Chondrocyte (in vitro differentiated cells): Measurements from ENCODE around the gene GMCL2. TPM values are rescaled to one million over a fixed set of nuclear protein-coding genes. Genes with fewer than 3 reads are reported as not detected.

Experiments
- DNase-seq: peaks from one replicate; pipeline ENCODE4 v3.0.0; 2021; ENCODE audit warnings: mixed read lengths, low spot score
- H3K27ac Mint-ChIP-seq: one replicate; pipeline ENCODE4 v1.8.0; 2021; ENCODE audit warnings: mild to moderate bottlenecking, moderate library complexity, mixed read lengths; ENCODE audit not compliant: unreplicated experiment
- H3K27me3 Mint-ChIP-seq: 2 replicates; pipeline ENCODE4 v1.8.0; 2021; ENCODE audit warnings: low read depth, mixed read lengths
- H3K36me3 Mint-ChIP-seq: 2 replicates; pipeline ENCODE4 v1.8.0; 2021; ENCODE audit warnings: low read depth, mixed read lengths
- H3K4me1 Mint-ChIP-seq: 2 replicates; pipeline ENCODE4 v1.8.0; 2021; ENCODE audit warnings: low read depth, mild to moderate bottlenecking, mixed read lengths
- H3K4me3 Mint-ChIP-seq: one replicate; pipeline ENCODE4 v1.8.0; 2021; ENCODE audit warnings: mild to moderate bottlenecking, moderate library complexity, mixed read lengths; ENCODE audit not compliant: unreplicated experiment
- H3K9me3 Mint-ChIP-seq: 2 replicates; pipeline ENCODE4 v1.8.0; 2021; ENCODE audit warnings: low read depth, mixed read lengths
- total RNA-seq: library from RNA; stranded (reverse); gene quantifications from 3 replicates; pipeline ENCODE4 v1.2.1, GENCODE V29; 2021
- TF ChIP-seq, protein P1 (sequence below): fragments of 200-600 bp; sonication (generic); IDR thresholded peaks from 2 replicates; pipeline ENCODE4 v1.5.0; 2021; ENCODE audit warnings: antibody characterized with exemption, mild to moderate bottlenecking, moderate library complexity

The GMCL2 gene
- total RNA-seq, 1 donor from 2014 or later = not detected

DNA sequence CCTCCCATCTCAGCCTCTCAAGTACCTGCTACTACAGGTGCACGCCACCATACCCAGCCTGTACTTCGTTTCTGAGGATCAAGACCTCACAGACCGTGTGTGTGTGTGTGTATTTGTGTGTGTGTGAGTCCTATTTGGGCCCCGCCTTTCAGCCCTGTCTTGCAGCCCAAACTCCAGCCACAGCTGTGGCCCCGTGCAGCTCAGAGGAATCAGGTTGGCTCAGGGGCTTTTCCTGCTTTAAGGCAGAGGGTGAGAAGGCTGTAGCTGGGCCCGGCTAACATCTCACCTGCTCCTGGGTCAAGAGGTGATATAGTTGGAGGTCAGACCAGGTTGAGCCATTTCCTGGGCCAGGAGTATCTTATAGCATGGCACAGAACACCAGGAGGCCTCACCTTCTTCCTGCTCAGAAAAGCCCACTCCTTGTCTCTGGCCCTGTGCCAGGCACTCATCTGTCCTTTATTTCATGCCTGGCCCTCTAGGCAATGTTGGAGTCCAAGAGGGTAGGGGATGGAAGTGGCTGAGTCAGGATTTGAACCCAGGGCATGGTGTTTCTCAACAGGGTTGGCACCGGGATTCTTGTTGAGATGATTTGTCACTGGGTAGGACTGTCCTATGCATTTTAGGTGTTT lies 47.1 kb upstream of the GMCL2 start:
- no peak overlapping the region for H3K4me3 Mint-ChIP-seq
- peaks cover 30% of the 10 kb centered on the region for H3K4me1 Mint-ChIP-seq
- H3K9me3 Mint-ChIP-seq = no peaks in the 10 kb centered on the region
- H3K27ac Mint-ChIP-seq = no peak overlapping the region
- TF ChIP-seq, protein P1, sequence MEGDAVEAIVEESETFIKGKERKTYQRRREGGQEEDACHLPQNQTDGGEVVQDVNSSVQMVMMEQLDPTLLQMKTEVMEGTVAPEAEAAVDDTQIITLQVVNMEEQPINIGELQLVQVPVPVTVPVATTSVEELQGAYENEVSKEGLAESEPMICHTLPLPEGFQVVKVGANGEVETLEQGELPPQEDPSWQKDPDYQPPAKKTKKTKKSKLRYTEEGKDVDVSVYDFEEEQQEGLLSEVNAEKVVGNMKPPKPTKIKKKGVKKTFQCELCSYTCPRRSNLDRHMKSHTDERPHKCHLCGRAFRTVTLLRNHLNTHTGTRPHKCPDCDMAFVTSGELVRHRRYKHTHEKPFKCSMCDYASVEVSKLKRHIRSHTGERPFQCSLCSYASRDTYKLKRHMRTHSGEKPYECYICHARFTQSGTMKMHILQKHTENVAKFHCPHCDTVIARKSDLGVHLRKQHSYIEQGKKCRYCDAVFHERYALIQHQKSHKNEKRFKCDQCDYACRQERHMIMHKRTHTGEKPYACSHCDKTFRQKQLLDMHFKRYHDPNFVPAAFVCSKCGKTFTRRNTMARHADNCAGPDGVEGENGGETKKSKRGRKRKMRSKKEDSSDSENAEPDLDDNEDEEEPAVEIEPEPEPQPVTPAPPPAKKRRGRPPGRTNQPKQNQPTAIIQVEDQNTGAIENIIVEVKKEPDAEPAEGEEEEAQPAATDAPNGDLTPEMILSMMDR = no peak
- peak; percentile 59 for DNase-seq
- H3K36me3 Mint-ChIP-seq = peaks cover 9% of the 10 kb centered on the region
- no peaks in the 10 kb centered on the region for H3K27me3 Mint-ChIP-seq

DNA sequence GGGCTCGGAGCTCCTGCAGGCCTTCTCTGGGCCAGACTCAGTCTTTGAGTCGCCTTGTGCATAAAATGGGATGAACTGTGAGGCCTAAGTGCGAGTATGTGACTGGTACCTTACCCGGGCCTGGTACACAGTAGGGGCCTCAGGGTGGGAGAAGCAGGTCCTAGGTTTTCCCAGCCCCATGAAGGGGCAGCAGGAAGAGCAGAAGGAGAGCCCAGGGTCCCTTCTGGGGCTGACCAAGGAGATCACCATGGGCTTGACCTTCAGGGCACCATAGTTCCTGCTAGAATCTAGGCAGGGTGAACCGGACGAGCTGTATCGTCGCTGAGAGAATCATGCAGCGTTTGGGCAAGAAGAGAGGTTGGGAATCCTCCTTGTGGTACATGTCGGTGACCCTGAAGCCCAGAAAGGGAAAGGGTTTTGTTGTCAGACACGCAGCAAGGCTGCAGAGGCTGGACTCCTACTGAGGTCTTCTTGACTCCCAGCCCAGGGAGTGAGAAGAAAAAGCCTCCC lies 45.8 kb upstream of the GMCL2 start:
- Mint-ChIP-seq H3K9me3 (peaks cover under 1% of the 10 kb centered on the region), H3K4me1 (peaks cover 31% of the 10 kb centered on the region), H3K4me3 (peak overlapping the region; percentile 59), H3K27me3 (no peaks in the 10 kb centered on the region), H3K27ac (peak overlapping the region; percentile 65), H3K36me3 (peaks cover 16% of the 10 kb centered on the region)
- TF ChIP-seq, protein P1 = no peak
- DNase-seq = no peak

- peaks cover 7% of the 10 kb centered on the region for H3K9me3 Mint-ChIP-seq
- peak; percentile 90 for DNase-seq
- H3K27me3 Mint-ChIP-seq = no peaks in the 10 kb centered on the region
- H3K4me1 Mint-ChIP-seq = peaks cover 38% of the 10 kb centered on the region
- peak within 1 kb of the TSS; percentile 78 for H3K4me3 Mint-ChIP-seq
- TF ChIP-seq, protein P1 = peak; percentile 53
- peak within 1 kb of the TSS; percentile 71 for H3K27ac Mint-ChIP-seq
- H3K36me3 Mint-ChIP-seq = peaks cover 23% of the 10 kb centered on the region
Observed at GRCh38 chr5:178232124-178232919, 45.2 kb upstream of the GMCL2 start, which contains the start of gene PHYKPL. PHYKPL (minus strand) TSS chr5:178232802; CDS start chr5:178232550, 252 bp downstream.

GRCh38 chr5:178231539-178232123 lies 44.5 kb upstream of the GMCL2 start:
- Mint-ChIP-seq H3K9me3 (peaks cover 10% of the 10 kb centered on the region), H3K36me3 (peaks cover 26% of the 10 kb centered on the region), H3K4me1 (peaks cover 40% of the 10 kb centered on the region), H3K27ac (peak overlapping the region; percentile 81), H3K27me3 (no peaks in the 10 kb centered on the region), H3K4me3 (peak overlapping the region; percentile 78)
- TF ChIP-seq, protein P1 = no peak
- peak; percentile 90 for DNase-seq
